ENCODE results near the gene AKAP6.

Gene AKAP6

GRCh38 chr14:32412532-32412931, 83.4 kb downstream of the AKAP6 start:
- DNase-seq: no peak

GRCh38 chr14:32413967-32414640, 85.0 kb downstream of the AKAP6 start:
- DNase-seq: no peak

GRCh38 chr14:32414808-32415255, 85.7 kb downstream of the AKAP6 start:
- no peak for DNase-seq

- no peak for DNase-seq
Observed at GRCh38 chr14:32417956-32418552, 89.0 kb downstream of the AKAP6 start.

GRCh38 chr14:32419429-32419828, 90.3 kb downstream of the AKAP6 start:
- no peak for DNase-seq

GRCh38 chr14:32421781-32422180, 92.7 kb downstream of the AKAP6 start:
- no peak for DNase-seq

GRCh38 chr14:32422440-32422839, 93.3 kb downstream of the AKAP6 start:
- DNase-seq: no peak

- no peak for DNase-seq
Observed at GRCh38 chr14:32426028-32426427, 96.9 kb downstream of the AKAP6 start.

- no peak for DNase-seq
Observed at GRCh38 chr14:32426586-32427388, 97.7 kb downstream of the AKAP6 start.

- no peak for DNase-seq
Observed at GRCh38 chr14:32427726-32428528, 98.8 kb downstream of the AKAP6 start.

GRCh38 chr14:32428875-32429274, 99.8 kb downstream of the AKAP6 start:
- no peak for DNase-seq

- no peak for DNase-seq
Observed at GRCh38 chr14:32430326-32430725, 101.2 kb downstream of the AKAP6 start.

- no peak for DNase-seq
Observed at GRCh38 chr14:32432813-32433538, 103.9 kb downstream of the AKAP6 start.

- DNase-seq: no peak
Observed at GRCh38 chr14:32434180-32434579, 105.1 kb downstream of the AKAP6 start.

GRCh38 chr14:32434880-32435279, 105.8 kb downstream of the AKAP6 start:
- no peak for DNase-seq

- no peak for DNase-seq
Observed at GRCh38 chr14:32435411-32435810, 106.3 kb downstream of the AKAP6 start.

- DNase-seq: no peak
Observed at GRCh38 chr14:32436993-32437392, 107.9 kb downstream of the AKAP6 start.

- DNase-seq: no peak
Observed at GRCh38 chr14:32438517-32438916, 109.4 kb downstream of the AKAP6 start.

- no peak for DNase-seq
Observed at GRCh38 chr14:32443890-32444661, 115.0 kb downstream of the AKAP6 start.

- DNase-seq: no peak
Observed at GRCh38 chr14:32447371-32447770, 118.3 kb downstream of the AKAP6 start.

GRCh38 chr14:32449648-32450047, 120.5 kb downstream of the AKAP6 start:
- DNase-seq: no peak
